KOPT-K1 (cell line): Measurements from ENCODE around the gene MRPS30.
"Not testable (repeated sequence)": the region's sequence is repeated elsewhere in the genome, so short reads cannot be mapped to it uniquely, and the experiment has no call there.

Experiments
- H3K27ac ChIP-seq: fragments of 200-600 bp; sonication (generic); 2 replicates; pipeline ENCODE4 v1.5.1; 2016; ENCODE audit warnings: antibody characterized with exemption, mild to moderate bottlenecking, low read depth, low read length; ENCODE audit not compliant: poor library complexity, severe bottlenecking
- H3K36me3 ChIP-seq: fragments of 200-600 bp; sonication (generic); 2 replicates; pipeline ENCODE4 v1.5.1; 2017; ENCODE audit warnings: antibody characterized with exemption, mild to moderate bottlenecking, low read length, moderate library complexity; ENCODE audit not compliant: insufficient read depth
- H3K9me3 ChIP-seq: fragments of 200-600 bp; sonication (generic); 2 replicates; pipeline ENCODE4 v1.5.1; 2017; ENCODE audit warnings: antibody characterized with exemption, low read length, mild to moderate bottlenecking; ENCODE audit not compliant: insufficient read depth, poor library complexity, severe bottlenecking

Gene MRPS30

DNA sequence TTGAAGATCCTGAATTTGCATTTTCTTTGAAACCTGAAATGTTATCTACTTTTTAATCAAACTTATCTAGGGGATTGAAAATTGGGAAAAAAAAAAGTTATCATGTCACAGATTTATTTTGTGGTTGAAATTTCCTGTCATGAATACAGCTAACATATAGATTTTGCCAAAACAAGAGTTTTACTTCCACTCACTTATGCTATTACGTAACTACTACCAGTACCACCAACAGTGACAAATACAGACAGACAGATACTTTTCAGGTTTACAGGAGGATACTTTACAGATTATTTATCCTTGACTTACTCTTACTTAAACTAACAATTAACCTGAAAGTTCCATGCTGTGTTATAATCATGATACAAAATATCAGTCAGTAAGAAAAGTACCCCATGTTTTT is 6.8 kb upstream of the MRPS30 start:
- no peaks in the 10 kb centered on the region for H3K36me3 ChIP-seq
- H3K27ac ChIP-seq, result no peak overlapping the region
- H3K9me3 ChIP-seq, result no peaks in the 10 kb centered on the region

GRCh38 chr5:44806608-44807007 is 2.1 kb upstream of the MRPS30 start:
- peaks cover 11% of the 10 kb centered on the region for H3K36me3 ChIP-seq
- H3K9me3 ChIP-seq, result no peaks in the 10 kb centered on the region
- H3K27ac ChIP-seq, result no peak overlapping the region

DNA sequence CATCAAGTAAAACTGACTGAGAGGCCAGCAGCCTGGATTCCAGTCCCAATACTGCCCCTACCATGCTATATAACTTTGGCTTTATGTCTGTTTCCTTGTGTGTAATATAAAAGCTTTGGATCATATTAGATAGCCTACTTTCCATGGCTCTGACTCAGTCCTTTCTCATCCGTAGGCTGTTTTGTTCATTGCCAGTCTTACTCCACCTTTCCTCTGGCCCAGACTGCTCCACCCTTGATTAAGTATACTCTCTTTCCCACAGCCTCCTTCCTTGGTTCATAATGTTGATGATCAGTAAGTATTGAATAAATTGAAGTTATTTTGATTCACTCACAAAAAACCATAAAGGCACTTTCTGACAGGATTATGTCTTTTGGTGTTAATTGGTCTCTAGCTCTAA is 1.5 kb upstream of the MRPS30 start:
- H3K9me3 ChIP-seq, result no peaks in the 10 kb centered on the region
- H3K27ac ChIP-seq, result no peak overlapping the region
- H3K36me3 ChIP-seq, result peaks cover 18% of the 10 kb centered on the region

DNA sequence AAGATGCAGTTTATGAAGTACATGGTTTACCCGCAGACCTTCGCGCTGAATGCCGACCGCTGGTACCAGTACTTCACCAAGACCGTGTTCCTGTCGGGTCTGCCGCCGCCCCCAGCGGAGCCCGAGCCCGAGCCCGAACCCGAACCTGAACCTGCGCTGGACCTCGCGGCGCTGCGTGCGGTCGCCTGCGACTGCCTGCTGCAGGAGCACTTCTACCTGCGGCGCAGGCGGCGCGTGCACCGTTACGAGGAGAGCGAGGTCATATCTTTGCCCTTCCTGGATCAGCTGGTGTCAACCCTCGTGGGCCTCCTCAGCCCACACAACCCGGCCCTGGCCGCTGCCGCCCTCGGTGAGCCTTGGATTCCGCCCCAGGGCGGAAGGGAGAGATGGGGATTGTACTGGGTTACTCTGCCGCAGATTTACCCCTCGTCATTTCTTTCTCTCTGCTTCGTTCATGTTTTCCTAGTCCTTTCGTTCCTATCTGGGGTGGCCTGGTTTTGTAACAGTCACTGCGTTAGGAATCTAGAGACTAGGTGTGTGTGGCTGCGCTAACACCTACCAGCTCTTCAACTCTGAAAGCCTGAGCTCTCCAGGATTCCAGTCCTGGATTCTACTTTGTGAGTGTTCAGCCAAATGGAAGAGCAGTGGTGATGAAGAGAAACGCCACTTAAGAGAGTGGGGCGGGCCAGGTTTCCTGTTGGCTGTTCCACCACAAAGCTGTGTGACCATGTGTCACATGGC is 638 bp downstream of the MRPS30 start:
- Histone ChIP-seq H3K36me3 (peaks cover 38% of the 10 kb centered on the region), H3K27ac (peak overlapping the region; percentile 80), H3K9me3 (no peaks in the 10 kb centered on the region)

DNA sequence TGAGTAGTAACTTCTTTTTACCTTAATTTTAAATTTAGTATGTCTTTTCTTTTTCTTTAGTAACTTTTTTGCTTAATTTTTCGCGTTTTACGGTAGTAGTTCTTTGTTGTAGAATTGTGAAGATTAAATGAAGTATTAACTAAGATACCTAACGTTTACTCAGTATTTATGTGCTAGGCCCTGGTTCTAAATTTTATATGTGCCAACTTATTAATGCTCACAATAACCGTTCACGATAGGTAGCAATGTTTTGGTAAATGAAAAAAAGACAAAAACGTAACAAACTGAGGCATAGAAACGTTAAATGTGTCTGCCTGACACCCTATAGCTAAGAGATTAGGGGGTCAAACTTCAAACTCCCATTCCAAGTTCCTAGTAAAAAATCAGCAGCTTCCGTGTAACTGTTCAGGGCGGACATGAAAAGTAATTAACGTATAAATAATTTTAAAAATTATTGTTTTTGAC is 1.2 kb downstream of the MRPS30 start:
- Histone ChIP-seq H3K9me3 (no peaks in the 10 kb centered on the region), H3K36me3 (peaks cover 44% of the 10 kb centered on the region), H3K27ac (peak overlapping the region; percentile 80)

DNA sequence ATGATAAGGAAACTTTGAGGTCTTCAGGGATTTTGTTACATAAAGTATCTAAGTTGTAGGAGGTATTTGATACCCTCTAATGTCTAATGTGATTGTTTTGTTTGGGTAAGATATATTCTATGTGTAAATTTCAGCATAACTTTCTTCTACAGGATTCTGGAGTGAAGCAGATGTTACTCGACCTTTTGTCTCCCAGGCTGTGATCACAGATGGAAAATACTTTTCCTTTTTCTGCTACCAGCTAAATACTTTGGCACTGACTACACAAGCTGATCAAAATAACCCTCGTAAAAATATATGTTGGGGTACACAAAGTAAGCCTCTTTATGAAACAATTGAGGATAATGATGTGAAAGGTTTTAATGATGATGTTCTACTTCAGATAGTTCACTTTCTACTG is 6.0 kb downstream of the MRPS30 start:
- no peaks in the 10 kb centered on the region for H3K9me3 ChIP-seq
- H3K27ac ChIP-seq, result no peak overlapping the region
- peaks cover 91% of the 10 kb centered on the region for H3K36me3 ChIP-seq

DNA sequence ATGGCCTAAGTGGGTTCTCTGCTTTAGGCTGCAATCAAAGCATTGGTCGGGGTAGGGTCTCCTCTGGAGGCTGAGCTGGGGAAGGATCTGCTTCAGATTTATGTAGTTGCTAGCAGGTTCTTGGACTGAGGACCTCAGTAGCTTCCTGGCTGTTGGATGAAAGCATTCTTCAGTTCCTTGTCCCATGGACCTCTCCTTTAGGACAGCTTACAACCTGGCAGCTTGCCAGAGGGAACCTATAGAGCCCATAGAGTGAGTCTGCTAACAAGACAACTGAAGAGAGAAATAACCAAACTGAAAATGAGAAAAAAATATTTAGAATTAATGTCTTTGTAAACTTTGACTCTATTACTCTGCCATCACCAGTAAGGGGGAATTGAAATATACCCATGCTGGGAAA is 12.4 kb downstream of the MRPS30 start:
- H3K27ac ChIP-seq, result no peak overlapping the region
- H3K9me3 ChIP-seq, result no peaks in the 10 kb centered on the region
- H3K36me3 ChIP-seq, result peaks cover 73% of the 10 kb centered on the region

GRCh38 chr5:44824662-44825061 is 15.9 kb downstream of the MRPS30 start:
- not testable (repeated sequence) for H3K9me3 ChIP-seq, H3K27ac ChIP-seq
- peaks cover 43% of the 10 kb centered on the region for H3K36me3 ChIP-seq

DNA sequence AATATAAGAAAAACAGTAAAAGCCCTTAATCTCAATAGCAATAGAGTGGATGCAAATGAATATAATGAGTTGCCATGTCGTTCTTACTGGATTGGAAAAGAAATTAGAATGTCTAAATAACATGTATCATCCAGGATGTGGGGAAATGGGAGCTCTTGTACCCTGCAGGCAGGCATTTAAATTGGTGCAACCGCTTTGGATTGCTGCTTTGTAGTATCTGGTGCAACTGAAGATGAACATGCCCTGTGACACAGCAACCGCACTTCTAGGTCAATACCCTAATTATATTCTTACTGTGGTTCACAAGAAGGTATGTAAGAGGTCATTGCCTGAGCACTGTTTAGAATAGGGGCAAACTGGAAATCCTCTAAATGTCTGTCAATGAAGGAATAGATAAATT is 18.9 kb downstream of the MRPS30 start:
- Histone ChIP-seq H3K27ac (no peak overlapping the region), H3K9me3 (no peaks in the 10 kb centered on the region), H3K36me3 (peaks cover 13% of the 10 kb centered on the region)

DNA sequence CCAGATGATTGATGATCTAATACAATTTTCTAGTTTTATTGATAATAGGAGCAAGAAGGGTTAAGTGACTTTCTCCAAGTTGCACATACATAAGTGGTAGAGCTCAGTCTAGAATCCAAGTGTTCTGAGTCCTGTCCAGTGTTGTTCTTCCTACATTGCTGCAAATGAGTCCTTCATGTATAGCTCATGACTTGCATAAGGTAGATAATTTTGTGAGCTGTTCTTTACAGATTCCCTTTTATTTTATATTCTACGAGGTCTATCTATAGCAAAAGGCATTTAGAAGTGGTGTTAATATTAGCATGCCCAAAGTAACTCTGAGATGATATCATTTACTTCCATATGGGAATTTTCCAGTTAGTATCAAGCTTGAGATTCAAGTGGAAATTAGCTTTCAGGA is 20.0 kb downstream of the MRPS30 start:
- Histone ChIP-seq H3K9me3 (no peaks in the 10 kb centered on the region), H3K36me3 (peaks cover 8% of the 10 kb centered on the region), H3K27ac (no peak overlapping the region)

GRCh38 chr5:44830951-44831350 is 22.2 kb downstream of the MRPS30 start:
- Histone ChIP-seq H3K27ac (no peak overlapping the region), H3K9me3 (no peaks in the 10 kb centered on the region), H3K36me3 (peaks cover 4% of the 10 kb centered on the region; the same call in 1 of the 2 replicates)

GRCh38 chr5:44833249-44833648 is 24.5 kb downstream of the MRPS30 start:
- no peak overlapping the region for H3K27ac ChIP-seq
- no peaks in the 10 kb centered on the region for H3K36me3 ChIP-seq

GRCh38 chr5:44835693-44836092 is 26.9 kb downstream of the MRPS30 start:
- H3K36me3 ChIP-seq, result no peaks in the 10 kb centered on the region
- no peak overlapping the region for H3K27ac ChIP-seq
- H3K9me3 ChIP-seq, result peaks cover 17% of the 10 kb centered on the region

More at GRCh38 chr5:44833249-44833648, 24.5 kb downstream of the MRPS30 start:
- no peaks in the 10 kb centered on the region for H3K9me3 ChIP-seq

DNA sequence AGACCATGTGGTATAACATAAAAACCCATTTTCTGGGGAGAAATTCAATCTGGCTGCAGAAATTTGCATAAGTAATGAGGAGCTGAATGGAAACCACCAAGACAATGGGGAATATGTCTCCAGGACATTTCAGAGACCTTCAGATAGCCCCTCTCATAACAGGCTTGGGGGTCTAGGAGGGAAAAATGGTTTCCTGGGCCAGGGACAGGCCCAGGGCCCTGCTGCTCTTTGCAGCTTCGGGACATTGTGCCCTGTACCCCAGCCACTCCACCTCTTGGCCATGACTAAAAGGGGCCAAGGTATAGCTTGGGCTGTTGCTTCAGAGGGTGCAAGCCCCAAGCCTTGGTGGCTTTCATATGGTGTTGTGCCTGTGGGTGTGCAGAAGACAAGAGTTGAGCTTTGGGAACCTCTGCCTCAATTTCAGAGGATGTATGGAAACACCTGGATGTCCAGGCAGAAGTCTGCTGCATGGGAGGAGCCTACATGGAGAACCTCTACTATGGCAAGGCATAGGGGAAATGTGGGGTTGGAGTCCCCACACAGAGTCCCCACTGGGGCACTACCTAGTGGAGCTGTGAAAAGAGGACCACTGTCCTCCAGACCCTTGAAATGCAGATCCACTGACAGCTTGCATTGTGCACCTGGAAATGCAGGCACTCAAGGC is 30.4 kb downstream of the MRPS30 start:
- peaks cover 17% of the 10 kb centered on the region for H3K9me3 ChIP-seq
- no peak overlapping the region for H3K27ac ChIP-seq
- no peaks in the 10 kb centered on the region for H3K36me3 ChIP-seq

DNA sequence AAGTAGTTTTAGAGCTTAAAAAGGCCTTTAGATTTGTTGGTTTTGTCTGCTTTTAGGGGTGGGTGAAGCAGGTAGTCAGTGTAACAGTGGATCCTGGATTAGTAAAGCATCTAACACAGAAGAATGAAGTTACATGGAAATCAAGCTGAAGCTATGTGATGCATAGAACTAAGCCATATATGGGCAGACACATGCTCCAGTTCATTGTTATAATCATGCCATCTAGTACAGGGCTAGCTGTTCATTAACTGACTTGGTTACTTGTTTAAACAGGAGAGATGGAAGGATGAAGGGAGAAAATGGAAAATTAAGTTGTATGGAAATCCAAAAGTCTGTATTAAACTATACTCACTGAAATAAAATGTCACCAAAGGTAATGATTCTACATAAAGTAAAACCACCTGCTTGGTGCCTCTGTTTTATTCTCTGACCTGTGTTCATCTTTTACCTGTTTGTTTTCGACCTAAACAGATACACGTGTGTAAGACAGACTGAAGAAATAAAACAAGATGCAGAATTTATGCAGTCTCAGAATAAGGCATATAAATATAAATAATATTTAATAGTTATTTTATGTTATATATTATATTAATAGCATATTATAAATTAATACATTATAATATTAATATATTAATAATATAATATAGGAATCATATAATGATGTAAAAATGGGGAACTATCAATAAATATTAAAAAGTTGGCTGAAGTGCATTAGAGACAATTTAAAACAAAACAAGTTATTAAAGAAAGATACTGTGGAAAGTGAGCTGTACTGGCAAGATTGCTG is 33.9 kb downstream of the MRPS30 start:
- peaks cover 17% of the 10 kb centered on the region for H3K9me3 ChIP-seq
- no peaks in the 10 kb centered on the region for H3K36me3 ChIP-seq
- H3K27ac ChIP-seq, result no peak overlapping the region
